HG03060 (cell line): ENCODE results near the gene PPM1N.
A peak's percentile ranks its signal among the peaks of the same experiment; 100 is the strongest.

Experiments used
- ATAC-seq: cut with Tn5 transposase; IDR thresholded peaks from one replicate; pipeline ENCODE4 v1.9.1; 2021; ENCODE audit warnings: low read depth, moderate number of reproducible peaks; ENCODE audit not compliant: unreplicated experiment

PPM1N gene

GRCh38 chr19:45498411-45499195, at the start of gene PPM1N:
Gene PPM1N, plus strand, starts transcription at chr19:45498443. Its CDS starts 30 bp downstream, at chr19:45498473.
- ATAC-seq = no peak

GRCh38 chr19:45448887-45449299, 49.4 kb upstream of the PPM1N start:
- ATAC-seq = no peak

- ATAC-seq = no peak
Measured at GRCh38 chr19:45450012-45450333, 48.3 kb upstream of the PPM1N start.

GRCh38 chr19:45451131-45451849, 47.0 kb upstream of the PPM1N start:
- no peak for ATAC-seq

- no peak for ATAC-seq
Measured at GRCh38 chr19:45451850-45452387, 46.3 kb upstream of the PPM1N start.

- ATAC-seq = no peak
Measured at GRCh38 chr19:45455707-45456499, 42.3 kb upstream of the PPM1N start.

- ATAC-seq = no peak
Measured at GRCh38 chr19:45456500-45456815, 41.8 kb upstream of the PPM1N start.

GRCh38 chr19:45457776-45458175, 40.5 kb upstream of the PPM1N start:
- ATAC-seq = no peak

GRCh38 chr19:45460807-45461347, 37.4 kb upstream of the PPM1N start:
- ATAC-seq = no peak

- no peak for ATAC-seq
Measured at GRCh38 chr19:45462174-45462573, 36.1 kb upstream of the PPM1N start.

GRCh38 chr19:45463241-45463640, 35.0 kb upstream of the PPM1N start:
- no peak for ATAC-seq

GRCh38 chr19:45464274-45464673, 34.0 kb upstream of the PPM1N start:
- no peak for ATAC-seq

GRCh38 chr19:45464852-45465441, 33.3 kb upstream of the PPM1N start:
- ATAC-seq = no peak

GRCh38 chr19:45467115-45467455, 31.2 kb upstream of the PPM1N start:
- peak; percentile 3 for ATAC-seq

GRCh38 chr19:45467456-45468158, 30.6 kb upstream of the PPM1N start, which contains the start of gene FOSB:
Gene FOSB, plus strand, starts transcription at chr19:45467996. Its CDS starts 591 bp downstream, at chr19:45468587.
- ATAC-seq = peak; percentile 42

- no peak for ATAC-seq
Measured at GRCh38 chr19:45468159-45468651, 30.0 kb upstream of the PPM1N start.

- ATAC-seq = peak; percentile 11
Measured at GRCh38 chr19:45468803-45469131, 29.5 kb upstream of the PPM1N start.

GRCh38 chr19:45469132-45469944, 28.9 kb upstream of the PPM1N start:
- peak; percentile 31 for ATAC-seq
